Endothelial cell of umbilical vein (primary cell): ENCODE data around the gene SH3BGRL. TPM values are rescaled to one million over a fixed set of nuclear protein-coding genes. Genes with fewer than 3 reads are reported as not detected.

Experiments used
- BruUV-seq: library from RNA; stranded (reverse); fragments of 400-500 nt; replicated peaks from 2 replicates; lab custom pipeline; 2021; lab: Mats Ljungman, UMichigan
- CTCF ChIA-PET: fragments of 300-600, 350-600 bp; sonication (Branson Sonifier 250); formaldehyde crosslinking; loops from one replicate; lab custom pipeline; 2021; ENCODE audit warnings: antibody characterized with exemption, inconsistent platforms; lab: Charles Lee
- POLR2A ChIA-PET: fragments of 300-600, 350-600 bp; sonication (Branson Sonifier 250); formaldehyde crosslinking; loops from one replicate; lab custom pipeline; 2021; ENCODE audit warnings: antibody characterized with exemption, inconsistent platforms; lab: Charles Lee
- DNase-seq: peaks from one replicate; pipeline ENCODE4 v3.0.0-alpha.2; 2011; ENCODE audit warnings: low read depth, low spot score
- FAIRE-seq: peaks from 2 replicates; lab custom pipeline; 2011; peaks lifted over from hg19 to GRCh38; lab: Jason Lieb, UNC
- H2AFZ ChIP-seq: 2 replicates; pipeline ENCODE4 v1.6.0; 2012; ENCODE audit warnings: low read depth, low read length, control low read depth, inconsistent platforms
- H3K27ac ChIP-seq: 2 replicates; pipeline ENCODE4 v1.5.1; 2011; ENCODE audit warnings: low read depth, mild to moderate bottlenecking, control low read depth, low read length, moderate library complexity; ENCODE audit not compliant: insufficient read depth
- H3K27me3 ChIP-seq, 2 experiments: 2 replicates each; pipeline versions ENCODE4 v1.6.0 to v1.6.1; 2011; ENCODE audit warnings: low read length in 2 of 2, mixed read lengths in 1 of 2; ENCODE audit not compliant: control insufficient read depth in 2 of 2, insufficient read depth in 2 of 2
- H3K36me3 ChIP-seq, 2 experiments: 2 replicates in 1 of 2; 3 replicates in 1 of 2; pipeline ENCODE4 v1.5.1; 2011; ENCODE audit warnings: low read length in 2 of 2, mild to moderate bottlenecking in 1 of 2, moderate library complexity in 1 of 2; ENCODE audit not compliant: control insufficient read depth in 2 of 2, insufficient read depth in 2 of 2; ENCODE audit errors: extremely low read depth in 1 of 2
- H3K4me1 ChIP-seq: 3 replicates; pipeline ENCODE4 v1.5.1; 2011; ENCODE audit warnings: mild to moderate bottlenecking, low read length; ENCODE audit not compliant: control insufficient read depth, insufficient read depth; ENCODE audit errors: extremely low read depth
- H3K4me2 ChIP-seq: 2 replicates; pipeline ENCODE4 v1.6.1; 2011; ENCODE audit warnings: low read length, control low read depth, mixed read lengths; ENCODE audit not compliant: insufficient read depth
- H3K4me3 ChIP-seq, 3 experiments: fragments of 200-600 bp in 1 of 3; sonication (generic), shearing (Covaris generic) in 1 of 3; replicated peaks in 1 of 3; 2 replicates each; pipeline ENCODE4 v1.5.1; 2011 to 2016; ENCODE audit warnings: control low read depth in 3 of 3, low read length in 3 of 3, mild to moderate bottlenecking in 2 of 3, inconsistent platforms in 1 of 3, low read depth in 1 of 3, moderate library complexity in 1 of 3; ENCODE audit not compliant: insufficient read depth in 1 of 3
- H3K79me2 ChIP-seq: 2 replicates; pipeline ENCODE4 v1.6.0; 2012; ENCODE audit warnings: low read length, inconsistent platforms; ENCODE audit not compliant: control insufficient read depth, insufficient read depth
- H3K9ac ChIP-seq: replicated peaks from 2 replicates; pipeline ENCODE3; 2011; ENCODE audit warnings: low read length, control low read depth; ENCODE audit not compliant: insufficient read depth; ENCODE audit errors: extremely low read depth
- H3K9me1 ChIP-seq: replicated peaks from 3 replicates; pipeline ENCODE4 v1.6.0; 2011; ENCODE audit warnings: mild to moderate bottlenecking, low read length; ENCODE audit not compliant: control insufficient read depth, insufficient read depth; ENCODE audit errors: extremely low read depth
- H3K9me3 ChIP-seq: replicated peaks from 2 replicates; pipeline ENCODE4 v1.5.1; 2012; ENCODE audit warnings: low read length, inconsistent platforms; ENCODE audit not compliant: control insufficient read depth, insufficient read depth
- H4K20me1 ChIP-seq: replicated peaks from 2 replicates; pipeline ENCODE3; 2011; ENCODE audit warnings: mild to moderate bottlenecking, low read length; ENCODE audit not compliant: control insufficient read depth, insufficient read depth; ENCODE audit errors: extremely low read depth
- EZH2 ChIP-seq: IDR thresholded peaks from 2 replicates; pipeline ENCODE4 v1.6.1; 2012; ENCODE audit warnings: borderline replicate concordance, low read depth, mild to moderate bottlenecking, moderate library complexity, low read length, inconsistent platforms; ENCODE audit not compliant: severe bottlenecking
- FOS ChIP-seq: IDR thresholded peaks from 2 replicates; pipeline ENCODE4 v1.6.1; 2011; ENCODE audit warnings: mild to moderate bottlenecking, low read length, moderate library complexity, borderline replicate concordance; ENCODE audit not compliant: insufficient read depth
- GATA2 ChIP-seq: IDR thresholded peaks from 2 replicates; pipeline ENCODE4 v1.7.0; 2011; ENCODE audit warnings: low read depth, mild to moderate bottlenecking, moderate library complexity, mixed read lengths, low read length; ENCODE audit not compliant: insufficient read length, insufficient read depth
- JUN ChIP-seq: IDR thresholded peaks from 2 replicates; pipeline ENCODE4 v1.6.1; 2011; ENCODE audit warnings: borderline replicate concordance, low read depth; ENCODE audit not compliant: insufficient read length, insufficient read depth
- MYC ChIP-seq: IDR thresholded peaks from one replicate; pipeline ENCODE4 v1.6.1; 2011; ENCODE audit warnings: mild to moderate bottlenecking, low read depth, low read length
- POLR2A ChIP-seq: IDR thresholded peaks from 2 replicates; pipeline ENCODE4 v1.6.1; 2012; ENCODE audit warnings: low read depth, mild to moderate bottlenecking, control low read depth, low read length
- POLR2AphosphoS5 ChIP-seq: IDR thresholded peaks from 2 replicates; pipeline ENCODE4 v1.6.1; 2012; ENCODE audit warnings: low read depth, mild to moderate bottlenecking, control low read depth, low read length, moderate library complexity; ENCODE audit not compliant: insufficient read depth
- dilution Hi-C: fragments of 300-500 bp; cut with MboI; formaldehyde crosslinking; loops from one replicate; pipeline ENCODE4 v1.15.0; 2019; ENCODE audit warnings: low sequenced_read_pairs; ENCODE audit not compliant: extremely low pct_ligation_motif_present
- intact Hi-C: fragments of 100-400 bp; cut with micrococcal nuclease; formaldehyde crosslinking; loops from one replicate; pipeline ENCODE4 v1.10.0; 2022
- polyA plus RNA-seq, 4 experiments: library from polyadenylated mRNA; depleted of rRNA in 3 of 4; stranded (reverse) in 3 of 4; unstranded in 1 of 4; fragments of >200 nt; gene quantifications; 2 replicates each; pipeline versions ENCODE4 v1.2.1 to v1.2.3, GENCODE V29; 2011 to 2012; ENCODE audit warnings: missing spikeins in 1 of 4
- total RNA-seq: library from RNA; stranded (reverse); gene quantifications from 2 replicates; pipeline ENCODE4 v1.2.3, GENCODE V29; 2021
- TF ChIP-seq, protein P1 (sequence below), 2 donors: IDR thresholded peaks; 1 replicate in 1 of 2; 2 replicates in 1 of 2; pipeline ENCODE4 v1.5.1; 2011; ENCODE audit warnings: low read length in 2 of 2, mild to moderate bottlenecking in 2 of 2, moderate library complexity in 2 of 2, control low read depth in 1 of 2, inconsistent platforms in 1 of 2, low read depth in 1 of 2; ENCODE audit not compliant: insufficient read depth in 1 of 2; ENCODE audit errors: extremely low read depth in 1 of 2
- TF ChIP-seq, protein P2 (sequence below): IDR thresholded peaks from 2 replicates; pipeline ENCODE4 v1.6.1; 2011; ENCODE audit not compliant: insufficient read depth, insufficient read length

Gene SH3BGRL
- total and polyA plus RNA-seq, 2 donors (not counting 3 experiments of a cell fraction or from before 2014, with no cell fraction given): 45.6 to 65.7 TPM

DNA sequence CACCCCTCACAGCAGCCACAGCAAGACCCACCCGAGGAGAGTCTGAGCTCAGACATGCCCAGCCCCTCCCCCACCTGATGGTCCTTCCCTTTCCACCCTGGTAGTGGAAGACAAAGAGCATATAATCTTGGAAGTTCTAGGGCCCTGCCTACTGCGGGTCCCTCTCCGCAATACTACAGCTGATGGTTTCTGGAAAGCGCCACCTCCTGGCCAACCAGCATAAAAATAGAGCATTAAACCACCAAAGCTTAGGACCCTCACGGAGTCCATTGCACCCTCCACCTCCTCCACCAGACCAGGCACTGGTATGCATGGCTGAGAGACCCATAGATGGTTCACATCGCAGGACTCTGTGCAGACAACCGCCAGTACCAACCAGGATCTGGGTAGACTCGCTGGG is 78.2 kb downstream of the SH3BGRL start:
- H3K4me3 ChIP-seq: no peak overlapping the region
- no peak overlapping the region for H3K27ac ChIP-seq
- ChIA-PET POLR2A (no interaction called here), CTCF (interaction anchor here (1.0 to 1.2 kb wide), 2 partner anchors 78 to 403 kb away, joined by 3 read pairs; partner anchors contain the start of gene SH3BGRL)
- no peaks in the 10 kb centered on the region for H4K20me1 ChIP-seq
- FAIRE-seq (no peak), DNase-seq (no peak)
- H3K9ac ChIP-seq: no peak overlapping the region
- H3K9me3 ChIP-seq: no peaks in the 10 kb centered on the region
- no peaks in the 10 kb centered on the region for H3K4me1 ChIP-seq
- H3K9me1 ChIP-seq: no peaks in the 10 kb centered on the region
- TF ChIP-seq GATA2: no peak
- no peak for TF ChIP-seq JUN
- TF ChIP-seq, protein P1, sequence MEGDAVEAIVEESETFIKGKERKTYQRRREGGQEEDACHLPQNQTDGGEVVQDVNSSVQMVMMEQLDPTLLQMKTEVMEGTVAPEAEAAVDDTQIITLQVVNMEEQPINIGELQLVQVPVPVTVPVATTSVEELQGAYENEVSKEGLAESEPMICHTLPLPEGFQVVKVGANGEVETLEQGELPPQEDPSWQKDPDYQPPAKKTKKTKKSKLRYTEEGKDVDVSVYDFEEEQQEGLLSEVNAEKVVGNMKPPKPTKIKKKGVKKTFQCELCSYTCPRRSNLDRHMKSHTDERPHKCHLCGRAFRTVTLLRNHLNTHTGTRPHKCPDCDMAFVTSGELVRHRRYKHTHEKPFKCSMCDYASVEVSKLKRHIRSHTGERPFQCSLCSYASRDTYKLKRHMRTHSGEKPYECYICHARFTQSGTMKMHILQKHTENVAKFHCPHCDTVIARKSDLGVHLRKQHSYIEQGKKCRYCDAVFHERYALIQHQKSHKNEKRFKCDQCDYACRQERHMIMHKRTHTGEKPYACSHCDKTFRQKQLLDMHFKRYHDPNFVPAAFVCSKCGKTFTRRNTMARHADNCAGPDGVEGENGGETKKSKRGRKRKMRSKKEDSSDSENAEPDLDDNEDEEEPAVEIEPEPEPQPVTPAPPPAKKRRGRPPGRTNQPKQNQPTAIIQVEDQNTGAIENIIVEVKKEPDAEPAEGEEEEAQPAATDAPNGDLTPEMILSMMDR (IDR thresholded peaks at IDR 0.05; ENCODE audit: extremely low read depth in 1 of 2, insufficient read depth in 1 of 2, low read depth in 1 of 2, low read length in 2 of 2): no peak
- no TSS peak for BruUV-seq
- no peak overlapping the region for H2AFZ ChIP-seq
- intact Hi-C loops: no loop called here
- no peak overlapping the region for H3K4me2 ChIP-seq
- no peaks in the 10 kb centered on the region for H3K36me3 ChIP-seq
- no peaks in the 10 kb centered on the region for H3K79me2 ChIP-seq
- dilution Hi-C loops: no loop called here
- H3K27me3 ChIP-seq: no peaks in the 10 kb centered on the region

DNA sequence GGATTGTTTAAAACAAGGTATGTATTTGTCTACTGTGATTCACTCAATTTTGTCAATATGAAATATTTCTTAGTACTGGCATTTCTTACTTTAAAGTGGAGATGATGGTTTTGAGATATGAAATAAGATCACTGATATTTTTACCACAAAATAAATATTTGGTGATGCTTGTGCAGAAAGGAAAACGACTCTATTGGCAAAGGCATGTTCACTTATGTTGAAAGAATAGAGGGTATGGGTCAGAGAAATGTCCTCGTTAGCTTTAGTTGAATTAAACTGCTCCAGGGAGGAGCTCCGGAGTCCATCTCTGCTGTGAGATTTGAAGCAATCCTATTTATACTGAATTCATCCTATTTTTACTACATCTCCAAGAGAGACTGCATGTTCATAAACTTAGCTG is 84.2 kb downstream of the SH3BGRL start:
- BruUV-seq: no TSS peak

More for the DNA sequence above, 84.2 kb downstream of the SH3BGRL start:
- H3K4me1 ChIP-seq: no peaks in the 10 kb centered on the region
- no peaks in the 10 kb centered on the region for H4K20me1 ChIP-seq
- no peaks in the 10 kb centered on the region for H3K27me3 ChIP-seq
- FAIRE-seq (no peak), DNase-seq (no peak)
- H3K27ac ChIP-seq: no peak overlapping the region
- no peaks in the 10 kb centered on the region for H3K9me3 ChIP-seq
- no peak overlapping the region for H3K4me3 ChIP-seq
- no peaks in the 10 kb centered on the region for H3K79me2 ChIP-seq
- dilution Hi-C loops: no loop called here
- intact Hi-C loops: no loop called here
- CTCF ChIA-PET: interaction anchor here (0.6 kb wide), 1 partner anchor 13 kb away, joined by 5 read pairs; no protein-coding TSS in a partner anchor
- POLR2A ChIA-PET: no interaction called here
- H3K4me2 ChIP-seq: no peak overlapping the region
- no peak overlapping the region for H3K9ac ChIP-seq
- no peaks in the 10 kb centered on the region for H3K9me1 ChIP-seq
- TF ChIP-seq, protein P2, sequence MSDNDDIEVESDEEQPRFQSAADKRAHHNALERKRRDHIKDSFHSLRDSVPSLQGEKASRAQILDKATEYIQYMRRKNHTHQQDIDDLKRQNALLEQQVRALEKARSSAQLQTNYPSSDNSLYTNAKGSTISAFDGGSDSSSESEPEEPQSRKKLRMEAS: no peak
- TF ChIP-seq GATA2: no peak
- no peak for TF ChIP-seq POLR2AphosphoS5
- no peak for TF ChIP-seq MYC
- TF ChIP-seq, protein P1 (IDR thresholded peaks at IDR 0.05; ENCODE audit: extremely low read depth in 1 of 2, insufficient read depth in 1 of 2, low read depth in 1 of 2, low read length in 2 of 2): no peak
- no peak for TF ChIP-seq JUN
- no peak for TF ChIP-seq FOS
- no peak for TF ChIP-seq EZH2
- TF ChIP-seq POLR2A: no peak
- H3K36me3 ChIP-seq: no peaks in the 10 kb centered on the region
- no peak overlapping the region for H2AFZ ChIP-seq
